ENCODE results near the gene CYBA.

Gene CYBA

GRCh38 chr16:88606148-88606757, 44.6 kb downstream of the CYBA start:
- TF ChIP-seq CTCF (IDR thresholded peaks at IDR 0.05): no peak

- no peak for TF ChIP-seq CTCF (IDR thresholded peaks at IDR 0.05)
These were observed 45.4 kb downstream of the CYBA start for GRCh38 chr16:88605186-88606147.

GRCh38 chr16:88602091-88602490, 48.8 kb downstream of the CYBA start:
- no peak for TF ChIP-seq CTCF (IDR thresholded peaks at IDR 0.05)

GRCh38 chr16:88601313-88602036, 49.4 kb downstream of the CYBA start:
- no peak for TF ChIP-seq CTCF (IDR thresholded peaks at IDR 0.05)

- TF ChIP-seq CTCF (IDR thresholded peaks at IDR 0.05): no peak
These were observed 50.3 kb downstream of the CYBA start for GRCh38 chr16:88600539-88600896.

- no peak for TF ChIP-seq CTCF (IDR thresholded peaks at IDR 0.05)
These were observed 50.9 kb downstream of the CYBA start for GRCh38 chr16:88599825-88600538.
